NOMO-1 treated with DMSO at 0.1 percent for 48 hours (cell line): Measurements from ENCODE around the gene HCRTR1.

Source experiments
- DNase-seq: peaks from one replicate; lab custom pipeline; 2025; ENCODE audit not compliant: unreplicated experiment; lab: John Stamatoyannopoulos, UW

HCRTR1 gene

GRCh38 chr1:31625561-31626222, 8.2 kb downstream of the HCRTR1 start:
- no peak for DNase-seq

- DNase-seq, result no peak
Measured at GRCh38 chr1:31626223-31627207, 9.0 kb downstream of the HCRTR1 start.

GRCh38 chr1:31627301-31627929, 9.9 kb downstream of the HCRTR1 start:
- no peak for DNase-seq

- no peak for DNase-seq
Measured at GRCh38 chr1:31627930-31628559, 10.6 kb downstream of the HCRTR1 start.

- no peak for DNase-seq
Measured at GRCh38 chr1:31628931-31629556, 11.6 kb downstream of the HCRTR1 start.

- no peak for DNase-seq
Measured at GRCh38 chr1:31632649-31633048, 15.2 kb downstream of the HCRTR1 start.

- DNase-seq, result peak; percentile 4
Measured at GRCh38 chr1:31633117-31633516, 15.6 kb downstream of the HCRTR1 start.

GRCh38 chr1:31637915-31638673, 20.6 kb downstream of the HCRTR1 start:
- DNase-seq, result no peak

- peak; percentile 76 for DNase-seq
Measured at GRCh38 chr1:31639543-31639942, 22.1 kb downstream of the HCRTR1 start.

- DNase-seq, result no peak
Measured at GRCh38 chr1:31640179-31640578, 22.7 kb downstream of the HCRTR1 start.

- DNase-seq, result no peak
Measured at GRCh38 chr1:31640964-31641363, 23.5 kb downstream of the HCRTR1 start.

- DNase-seq, result no peak
Measured at GRCh38 chr1:31642366-31642765, 24.9 kb downstream of the HCRTR1 start.

GRCh38 chr1:31642897-31643296, 25.4 kb downstream of the HCRTR1 start:
- no peak for DNase-seq

GRCh38 chr1:31643976-31644559, 26.6 kb downstream of the HCRTR1 start:
- peak; percentile 40 for DNase-seq

GRCh38 chr1:31644560-31645273, 27.2 kb downstream of the HCRTR1 start, which contains the start of gene PEF1:
PEF1 (minus strand) TSS chr1:31644876; CDS start chr1:31644864, 12 bp downstream.
- peak; percentile 99 for DNase-seq

GRCh38 chr1:31645274-31645568, 27.7 kb downstream of the HCRTR1 start:
- no peak for DNase-seq

GRCh38 chr1:31646259-31646960, 28.9 kb downstream of the HCRTR1 start:
- DNase-seq, result no peak

- DNase-seq, result no peak
Measured at GRCh38 chr1:31647106-31647505, 29.6 kb downstream of the HCRTR1 start.
